GM06990 (cell line): ENCODE results near the gene DNAAF3.

ENCODE experiments used
- DNase-seq: peaks from one replicate; pipeline ENCODE4 v3.0.0-alpha.2; 2011; ENCODE audit not compliant: insufficient read length; ENCODE audit errors: extremely low read depth
- H3K27me3 ChIP-seq: replicated peaks from 2 replicates; pipeline ENCODE4 v1.6.0; 2011; ENCODE audit warnings: low read length; ENCODE audit not compliant: control insufficient read depth, insufficient read depth
- H3K36me3 ChIP-seq: 2 replicates; pipeline ENCODE4 v1.5.1; 2011; ENCODE audit warnings: low read length; ENCODE audit not compliant: control insufficient read depth, insufficient read depth
- H3K4me3 ChIP-seq: replicated peaks from 2 replicates; pipeline ENCODE4 v1.5.1; 2011; ENCODE audit warnings: low read depth, mild to moderate bottlenecking, control low read depth, low read length
- TF ChIP-seq, protein P1 (sequence below): IDR thresholded peaks from 2 replicates; pipeline ENCODE4 v1.5.1; 2011; ENCODE audit warnings: low read length, control low read depth, mild to moderate bottlenecking, inconsistent platforms; ENCODE audit not compliant: insufficient read depth, poor library complexity, severe bottlenecking

DNAAF3 gene

DNA sequence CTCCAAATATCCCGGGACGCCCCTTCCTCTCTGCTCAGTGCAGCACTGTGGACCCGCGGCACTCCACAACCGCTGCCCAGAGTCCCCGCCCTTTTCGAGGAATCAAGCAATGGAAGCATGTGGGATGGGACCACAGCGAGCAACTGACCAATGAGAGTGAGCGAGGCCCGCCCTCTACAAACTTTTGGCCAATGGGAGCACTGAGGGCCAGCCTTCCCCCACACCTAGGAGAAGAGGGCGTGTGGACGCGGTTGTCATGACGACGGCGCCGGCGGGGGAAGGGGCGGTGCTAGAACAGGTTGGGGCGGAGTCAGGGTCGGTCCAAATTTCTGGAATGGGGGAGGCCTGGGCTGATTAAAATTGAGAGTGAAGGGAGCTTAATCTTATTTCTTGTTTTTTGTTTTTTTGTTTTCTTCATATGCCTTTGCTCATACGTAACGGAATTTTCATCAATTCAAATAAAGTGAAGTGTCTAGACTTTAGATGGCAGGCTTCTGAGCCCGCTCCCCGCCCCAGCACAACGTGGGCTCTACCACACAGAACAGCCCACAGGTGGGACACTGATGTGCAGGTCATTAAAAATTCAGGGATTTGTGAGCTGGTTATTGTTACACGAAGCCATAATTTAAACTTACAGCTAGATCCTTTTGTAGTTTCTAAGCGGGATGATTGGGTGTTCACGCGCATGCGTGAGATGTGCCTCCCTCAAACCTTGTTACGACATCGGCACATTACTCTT lies at the start of gene DNAAF3:
Gene DNAAF3 (minus strand): TSS at position 84 of the 739 bp plus-strand sequence. CDS start 200 bp downstream, outside the sequence.
- Histone ChIP-seq H3K27me3 (no peaks in the 10 kb centered on the region), H3K36me3 (no peaks in the 10 kb centered on the region), H3K4me3 (peak within 1 kb of the TSS; percentile 51)
- TF ChIP-seq, protein P1, sequence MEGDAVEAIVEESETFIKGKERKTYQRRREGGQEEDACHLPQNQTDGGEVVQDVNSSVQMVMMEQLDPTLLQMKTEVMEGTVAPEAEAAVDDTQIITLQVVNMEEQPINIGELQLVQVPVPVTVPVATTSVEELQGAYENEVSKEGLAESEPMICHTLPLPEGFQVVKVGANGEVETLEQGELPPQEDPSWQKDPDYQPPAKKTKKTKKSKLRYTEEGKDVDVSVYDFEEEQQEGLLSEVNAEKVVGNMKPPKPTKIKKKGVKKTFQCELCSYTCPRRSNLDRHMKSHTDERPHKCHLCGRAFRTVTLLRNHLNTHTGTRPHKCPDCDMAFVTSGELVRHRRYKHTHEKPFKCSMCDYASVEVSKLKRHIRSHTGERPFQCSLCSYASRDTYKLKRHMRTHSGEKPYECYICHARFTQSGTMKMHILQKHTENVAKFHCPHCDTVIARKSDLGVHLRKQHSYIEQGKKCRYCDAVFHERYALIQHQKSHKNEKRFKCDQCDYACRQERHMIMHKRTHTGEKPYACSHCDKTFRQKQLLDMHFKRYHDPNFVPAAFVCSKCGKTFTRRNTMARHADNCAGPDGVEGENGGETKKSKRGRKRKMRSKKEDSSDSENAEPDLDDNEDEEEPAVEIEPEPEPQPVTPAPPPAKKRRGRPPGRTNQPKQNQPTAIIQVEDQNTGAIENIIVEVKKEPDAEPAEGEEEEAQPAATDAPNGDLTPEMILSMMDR, result no peak
- DNase-seq, result peak; percentile 89

DNA sequence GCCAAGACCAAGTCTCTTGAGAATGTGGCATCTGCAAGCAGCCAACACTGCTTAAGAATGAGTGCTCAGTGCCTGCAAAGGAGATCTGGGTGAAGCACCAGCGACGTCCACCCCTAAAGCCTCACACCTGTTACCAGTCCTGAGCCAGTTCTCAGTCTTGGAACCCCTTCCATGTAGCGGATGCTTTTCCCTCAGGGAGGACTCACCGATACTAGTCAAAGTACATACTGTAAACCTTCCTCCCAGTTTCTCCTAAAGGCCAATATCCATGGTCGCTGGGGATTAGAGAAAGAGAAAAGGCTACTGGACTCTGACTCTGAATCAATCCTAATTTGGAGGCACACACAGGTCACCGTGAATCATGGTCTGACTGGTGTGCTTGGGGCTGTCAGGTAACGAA lies 47.1 kb upstream of the DNAAF3 start:
- Histone ChIP-seq H3K4me3 (no peak overlapping the region), H3K27me3 (no peaks in the 10 kb centered on the region; the same call in 1 of the 2 replicates), H3K36me3 (no peaks in the 10 kb centered on the region)
- DNase-seq, result no peak
- TF ChIP-seq, protein P1, result no peak

DNA sequence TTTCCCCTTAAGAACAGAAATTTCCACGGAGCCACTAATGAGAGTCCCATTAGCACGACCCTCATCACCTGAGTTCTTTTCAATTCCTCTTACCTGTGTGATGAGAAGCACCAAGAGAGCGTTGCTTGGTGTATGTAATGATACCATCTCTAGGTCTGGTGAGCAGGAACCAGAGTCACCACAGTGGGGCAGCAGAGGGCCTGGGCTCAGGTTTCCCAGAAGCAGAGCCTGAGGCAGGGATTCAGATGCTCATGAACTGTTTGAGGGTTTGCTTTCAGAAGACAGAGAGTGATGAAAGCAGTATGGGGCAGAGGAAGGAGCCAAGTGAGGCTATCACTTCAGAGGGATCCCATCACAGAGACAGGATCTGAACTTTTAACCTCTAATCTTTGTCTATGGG lies 46.0 kb upstream of the DNAAF3 start:
- DNase-seq, result no peak
- Histone ChIP-seq H3K27me3 (no peaks in the 10 kb centered on the region; the same call in 1 of the 2 replicates), H3K4me3 (no peak overlapping the region), H3K36me3 (no peaks in the 10 kb centered on the region)
- TF ChIP-seq, protein P1, result peak; percentile 81

DNA sequence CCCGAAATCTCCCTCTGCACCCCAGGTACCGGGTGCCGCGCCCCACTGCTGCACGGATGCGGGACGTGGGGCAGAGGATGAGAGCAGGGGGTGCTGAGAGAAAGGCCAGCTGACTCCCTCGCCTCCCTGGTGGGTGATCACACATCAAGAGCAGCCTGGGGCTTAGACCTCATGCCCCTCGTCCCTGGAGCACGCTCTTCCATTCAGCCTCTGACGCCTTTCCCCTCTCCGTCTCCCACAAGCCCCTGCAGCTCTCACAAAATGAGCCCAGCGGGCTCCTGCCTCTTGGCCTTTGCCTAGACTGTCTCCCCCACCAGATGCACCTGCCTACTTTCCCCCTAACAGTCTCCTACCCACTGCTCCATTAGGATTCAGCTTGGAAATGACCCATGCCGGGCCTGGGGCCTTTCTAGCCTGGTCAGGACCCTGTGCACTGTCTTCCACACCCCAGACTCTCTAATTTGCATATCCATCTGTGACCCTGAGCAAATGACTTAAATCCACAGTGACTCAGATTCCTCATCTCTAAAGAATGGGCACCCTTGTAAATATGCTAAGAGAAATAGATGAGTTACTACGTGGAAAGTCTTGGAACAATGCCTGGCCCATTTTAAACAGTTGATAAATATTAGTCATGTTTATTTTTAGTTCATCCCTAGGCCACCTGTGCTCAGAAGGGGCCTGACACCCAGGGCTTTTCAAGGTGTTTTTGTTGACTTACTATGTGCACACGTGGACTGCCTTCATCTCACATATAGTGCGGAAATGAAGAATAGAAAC lies 43.5 kb upstream of the DNAAF3 start:
- TF ChIP-seq, protein P1, result no peak
- no peak for DNase-seq
- H3K4me3 ChIP-seq, result no peak overlapping the region
- no peaks in the 10 kb centered on the region; the same call in 1 of the 2 replicates for H3K27me3 ChIP-seq
- no peaks in the 10 kb centered on the region for H3K36me3 ChIP-seq

DNA sequence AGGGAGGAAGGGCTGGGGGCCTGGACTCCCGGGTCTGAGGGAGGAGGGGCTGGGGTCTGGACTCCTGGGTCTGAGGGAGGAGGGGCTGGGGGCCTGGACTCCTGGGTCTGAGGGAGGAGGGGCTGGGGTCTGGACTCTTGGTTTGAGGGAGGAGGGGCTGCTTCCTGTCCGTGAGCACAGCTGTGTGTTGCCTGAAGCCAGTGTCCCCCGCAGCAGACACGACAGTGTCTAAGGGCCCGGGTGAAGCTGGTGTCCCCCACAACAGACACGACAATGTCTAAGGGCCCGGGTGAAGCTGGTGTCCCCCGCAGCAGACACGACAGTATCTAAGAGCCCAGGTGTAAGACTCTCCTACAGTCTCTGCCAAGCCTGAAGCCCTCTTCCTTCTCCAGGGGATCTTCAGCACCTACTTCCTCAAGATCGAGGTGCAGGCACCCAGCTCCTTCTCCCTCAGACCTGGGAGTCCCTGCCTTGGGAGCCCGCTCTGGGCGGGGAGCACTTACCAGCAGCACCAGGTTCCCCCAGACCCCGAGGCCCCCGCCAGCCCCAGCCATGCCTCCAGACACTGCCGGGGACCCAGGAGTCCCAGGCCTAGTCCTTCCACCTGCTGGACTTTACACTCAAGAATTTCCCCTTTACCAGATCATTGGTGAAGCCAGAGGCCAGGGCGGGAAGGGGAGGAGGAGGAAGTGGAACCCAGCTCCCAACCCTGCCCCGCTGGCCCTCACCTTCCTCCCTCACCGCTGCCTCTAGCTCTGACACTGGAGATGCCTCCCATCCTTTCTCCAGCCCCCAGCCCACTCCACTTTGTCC lies 42.7 kb upstream of the DNAAF3 start, which contains the start of gene PTPRH:
Gene PTPRH (minus strand): TSS at position 622 of the 813 bp plus-strand sequence. CDS start 68 bp downstream, at position 554.
- TF ChIP-seq, protein P1, result no peak
- H3K27me3 ChIP-seq, result no peaks in the 10 kb centered on the region; the same call in 1 of the 2 replicates
- DNase-seq, result no peak
- no peaks in the 10 kb centered on the region for H3K36me3 ChIP-seq
- H3K4me3 ChIP-seq, result no peak within 1 kb of the TSS
